GM12878 (cell line): Measurements from ENCODE around the gene RCOR1. TPM values are rescaled to one million over a fixed set of nuclear protein-coding genes. Genes with fewer than 3 reads are reported as not detected.

Experiments
- ASH2L ChIP-seq: fragments of 300-600, 200-600 bp; sonication (generic); IDR thresholded peaks from 2 replicates; pipeline ENCODE4 v1.6.1; 2017; ENCODE audit warnings: low read depth, mild to moderate bottlenecking, borderline replicate concordance
- BCL11A ChIP-seq: IDR thresholded peaks from 2 replicates; pipeline ENCODE4 v1.6.1; 2011; ENCODE audit warnings: low read depth, low read length
- CBX5 ChIP-seq: sonication (generic); IDR thresholded peaks from 2 replicates; pipeline ENCODE4 v1.6.1; 2016; ENCODE audit warnings: low read depth, moderate library complexity, mild to moderate bottlenecking, inconsistent platforms
- CREM ChIP-seq: IDR thresholded peaks from 2 replicates; pipeline ENCODE4 v1.6.1; 2014; ENCODE audit warnings: antibody characterized with exemption, low read depth
- GABPA ChIP-seq: IDR thresholded peaks from 2 replicates; pipeline ENCODE4 v1.6.1; 2014; ENCODE audit warnings: antibody characterized with exemption, low read depth, mild to moderate bottlenecking, inconsistent platforms
- JUNB ChIP-seq: IDR thresholded peaks from 2 replicates; pipeline ENCODE4 v1.6.1; 2016; ENCODE audit warnings: antibody characterized with exemption, mild to moderate bottlenecking
- LARP7 ChIP-seq: fragments of 450-650 bp; IDR thresholded peaks from 2 replicates; pipeline ENCODE4 v1.6.1; 2017; ENCODE audit warnings: mild to moderate bottlenecking
- NFIC ChIP-seq: IDR thresholded peaks from 2 replicates; pipeline ENCODE4 v1.6.1; 2012; ENCODE audit warnings: low read depth, mild to moderate bottlenecking, inconsistent platforms, low read length, moderate library complexity
- NRF1 ChIP-seq: conservative IDR thresholded peaks from 2 replicates; pipeline ENCODE4 v1.6.1; 2011; ENCODE audit warnings: mild to moderate bottlenecking, low read depth, low read length, improper control_type of control experiment
- RCOR1 ChIP-seq: conservative IDR thresholded peaks from 2 replicates; pipeline ENCODE4 v1.6.1; 2012; ENCODE audit warnings: low read depth, low read length, improper control_type of control experiment
- SRF ChIP-seq, 2 experiments: IDR thresholded peaks; 2 replicates each; pipeline ENCODE4 v1.6.1; 2011; ENCODE audit warnings: low read depth in 2 of 2, low read length in 2 of 2, mild to moderate bottlenecking in 1 of 2, moderate library complexity in 1 of 2
- TAF1 ChIP-seq: IDR thresholded peaks from 2 replicates; pipeline ENCODE4 v1.6.1; 2011; ENCODE audit warnings: mild to moderate bottlenecking, low read depth, low read length, borderline replicate concordance
- TCF12 ChIP-seq: IDR thresholded peaks from 2 replicates; pipeline ENCODE4 v1.6.1; 2011; ENCODE audit warnings: low read depth, mild to moderate bottlenecking, low read length
- polyA plus RNA-seq, 11 experiments: library from polyadenylated mRNA; depleted of rRNA in 4 of 11; unstranded in 6 of 11; stranded (reverse) in 5 of 11; fragments of >200 nt; fragmentation: Nextera tagmentation in 4 of 11; fragmentation: Illumina TruSeq in 1 of 11; extraction: Ambion mirVana in 4 of 11; extraction: Trizol in 1 of 11; gene quantifications; 1 replicate in 1 of 11; 2 replicates in 10 of 11; pipeline versions ENCODE4 v1.2.1 to v1.2.3, GENCODE V29; 2011 to 2016; ENCODE audit warnings: inconsistent platforms in 2 of 11, missing spikeins in 2 of 11, low read depth in 1 of 11
- total RNA-seq, 4 experiments: library from RNA; depleted of rRNA in 3 of 4; stranded (reverse); fragments of >200 nt in 3 of 4; fragmentation: Illumina TruSeq in 1 of 4; extraction: Trizol in 1 of 4; gene quantifications; 2 replicates each; pipeline versions ENCODE4 v1.2.1 to v1.2.3, GENCODE V29; 2013 to 2021
- TF ChIP-seq, protein P1 (sequence below): fragments of 450-650 bp; IDR thresholded peaks from 2 replicates; pipeline ENCODE4 v1.6.1; 2018; ENCODE audit warnings: mild to moderate bottlenecking, low read depth, moderate library complexity; ENCODE audit not compliant: partially characterized antibody
- TF ChIP-seq, protein P2 (sequence below): fragments of 450-650 bp; formaldehyde crosslinking; IDR thresholded peaks from 2 replicates; pipeline ENCODE4 v1.4.0; 2022; ENCODE audit warnings: mild to moderate bottlenecking, moderate library complexity
- TF ChIP-seq, protein P3 (sequence below): fragments of 450-650 bp; IDR thresholded peaks from 2 replicates; pipeline ENCODE4 v1.6.1; 2017; ENCODE audit warnings: mild to moderate bottlenecking, moderate library complexity

Gene RCOR1
- total and polyA plus RNA-seq, 10 of the 15 experiments (the other 5 are each of a cell fraction or from before 2014, with no cell fraction given): 1.6 to 12.2 (median 4.4) TPM

DNA sequence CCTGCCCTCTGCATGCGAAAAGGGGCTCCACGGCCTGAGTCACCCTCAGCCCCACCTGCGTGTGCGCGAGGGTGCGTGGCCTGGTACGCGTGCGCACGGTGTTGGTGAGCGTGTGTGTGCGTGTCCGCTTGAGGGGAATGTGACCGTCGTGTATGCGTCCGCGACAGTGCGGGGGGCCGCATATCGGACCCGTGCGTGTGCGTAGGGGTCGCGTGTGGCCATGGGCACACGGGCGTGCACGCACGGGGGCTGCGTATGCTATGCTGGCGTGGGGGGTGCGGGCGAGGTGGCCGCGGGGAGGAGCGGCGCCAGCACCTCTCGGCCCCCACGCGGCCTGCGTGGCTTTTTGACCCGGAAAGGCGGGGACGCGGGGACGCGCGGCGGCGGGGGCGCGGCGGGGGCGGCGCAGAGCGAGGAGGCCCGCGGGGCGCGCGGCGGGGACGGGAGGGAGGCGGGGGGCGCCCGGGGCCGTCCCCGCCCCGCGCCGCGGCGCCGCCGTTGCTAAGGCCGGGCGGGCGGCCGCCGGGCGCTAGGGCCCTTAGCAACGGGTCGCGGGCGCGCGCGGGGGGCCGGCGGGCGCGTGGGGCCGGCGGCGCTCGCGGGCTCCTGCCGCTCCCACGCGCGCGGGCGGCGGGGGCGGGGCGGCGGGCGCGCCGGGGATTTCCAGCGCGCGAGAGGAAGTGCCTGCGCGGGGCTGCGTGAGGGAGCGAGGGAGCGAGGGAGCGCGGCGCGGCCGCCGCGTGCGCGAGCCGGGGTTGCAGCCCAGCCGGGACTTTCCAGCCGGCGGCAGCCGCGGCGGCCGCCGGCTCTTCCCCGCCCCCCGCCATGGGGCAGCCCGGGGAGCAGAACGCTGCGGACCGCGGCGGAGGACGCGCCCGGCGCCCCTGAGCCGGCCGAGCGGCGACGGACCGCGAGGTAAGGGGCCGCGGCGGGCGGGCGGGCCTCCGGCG lies 184.6 kb downstream of the RCOR1 start, which contains the start of gene TRAF3 (continued):
- TF ChIP-seq, protein P1, sequence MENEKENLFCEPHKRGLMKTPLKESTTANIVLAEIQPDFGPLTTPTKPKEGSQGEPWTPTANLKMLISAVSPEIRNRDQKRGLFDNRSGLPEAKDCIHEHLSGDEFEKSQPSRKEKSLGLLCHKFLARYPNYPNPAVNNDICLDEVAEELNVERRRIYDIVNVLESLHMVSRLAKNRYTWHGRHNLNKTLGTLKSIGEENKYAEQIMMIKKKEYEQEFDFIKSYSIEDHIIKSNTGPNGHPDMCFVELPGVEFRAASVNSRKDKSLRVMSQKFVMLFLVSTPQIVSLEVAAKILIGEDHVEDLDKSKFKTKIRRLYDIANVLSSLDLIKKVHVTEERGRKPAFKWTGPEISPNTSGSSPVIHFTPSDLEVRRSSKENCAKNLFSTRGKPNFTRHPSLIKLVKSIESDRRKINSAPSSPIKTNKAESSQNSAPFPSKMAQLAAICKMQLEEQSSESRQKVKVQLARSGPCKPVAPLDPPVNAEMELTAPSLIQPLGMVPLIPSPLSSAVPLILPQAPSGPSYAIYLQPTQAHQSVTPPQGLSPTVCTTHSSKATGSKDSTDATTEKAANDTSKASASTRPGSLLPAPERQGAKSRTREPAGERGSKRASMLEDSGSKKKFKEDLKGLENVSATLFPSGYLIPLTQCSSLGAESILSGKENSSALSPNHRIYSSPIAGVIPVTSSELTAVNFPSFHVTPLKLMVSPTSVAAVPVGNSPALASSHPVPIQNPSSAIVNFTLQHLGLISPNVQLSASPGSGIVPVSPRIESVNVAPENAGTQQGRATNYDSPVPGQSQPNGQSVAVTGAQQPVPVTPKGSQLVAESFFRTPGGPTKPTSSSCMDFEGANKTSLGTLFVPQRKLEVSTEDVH: no peak
- TF ChIP-seq RCOR1: no peak
- no peak for TF ChIP-seq CREM
- TF ChIP-seq TAF1: peak; percentile 87
- no peak for TF ChIP-seq ASH2L
- TF ChIP-seq TCF12: peak; percentile 79
- no peak for TF ChIP-seq NRF1
- TF ChIP-seq SRF (IDR thresholded peaks at IDR 0.05; ENCODE audit: low read depth in 2 of 2, low read length in 2 of 2): no peak
- TF ChIP-seq NFIC: no peak
- no peak for TF ChIP-seq CBX5
- TF ChIP-seq BCL11A: 0 out of 2 replicates have a peak, but pooled peaks have one; percentile 47
- no peak for TF ChIP-seq JUNB
- TF ChIP-seq GABPA: no peak
- TF ChIP-seq, protein P2, sequence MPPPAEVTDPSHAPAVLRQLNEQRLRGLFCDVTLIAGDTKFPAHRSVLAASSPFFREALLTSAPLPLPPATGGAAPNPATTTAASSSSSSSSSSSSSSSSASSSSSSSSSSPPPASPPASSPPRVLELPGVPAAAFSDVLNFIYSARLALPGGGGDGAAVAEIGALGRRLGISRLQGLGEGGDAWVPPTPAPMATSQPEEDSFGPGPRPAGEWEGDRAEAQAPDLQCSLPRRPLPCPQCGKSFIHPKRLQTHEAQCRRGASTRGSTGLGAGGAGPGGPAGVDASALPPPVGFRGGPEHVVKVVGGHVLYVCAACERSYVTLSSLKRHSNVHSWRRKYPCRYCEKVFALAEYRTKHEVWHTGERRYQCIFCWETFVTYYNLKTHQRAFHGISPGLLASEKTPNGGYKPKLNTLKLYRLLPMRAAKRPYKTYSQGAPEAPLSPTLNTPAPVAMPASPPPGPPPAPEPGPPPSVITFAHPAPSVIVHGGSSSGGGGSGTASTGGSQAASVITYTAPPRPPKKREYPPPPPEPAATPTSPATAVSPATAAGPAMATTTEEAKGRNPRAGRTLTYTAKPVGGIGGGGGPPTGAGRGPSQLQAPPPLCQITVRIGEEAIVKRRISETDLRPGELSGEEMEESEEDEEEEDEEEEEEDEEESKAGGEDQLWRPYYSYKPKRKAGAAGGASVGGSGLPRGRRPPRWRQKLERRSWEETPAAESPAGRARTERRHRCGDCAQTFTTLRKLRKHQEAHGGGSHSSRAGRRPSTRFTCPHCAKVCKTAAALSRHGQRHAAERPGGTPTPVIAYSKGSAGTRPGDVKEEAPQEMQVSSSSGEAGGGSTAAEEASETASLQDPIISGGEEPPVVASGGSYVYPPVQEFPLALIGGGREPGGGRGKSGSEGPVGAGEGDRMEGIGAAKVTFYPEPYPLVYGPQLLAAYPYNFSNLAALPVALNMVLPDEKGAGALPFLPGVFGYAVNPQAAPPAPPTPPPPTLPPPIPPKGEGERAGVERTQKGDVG (CRISPR knock-in tag): no peak
- TF ChIP-seq LARP7: peak; percentile 69; the same call in 1 of the 2 replicates
- TF ChIP-seq, protein P3, sequence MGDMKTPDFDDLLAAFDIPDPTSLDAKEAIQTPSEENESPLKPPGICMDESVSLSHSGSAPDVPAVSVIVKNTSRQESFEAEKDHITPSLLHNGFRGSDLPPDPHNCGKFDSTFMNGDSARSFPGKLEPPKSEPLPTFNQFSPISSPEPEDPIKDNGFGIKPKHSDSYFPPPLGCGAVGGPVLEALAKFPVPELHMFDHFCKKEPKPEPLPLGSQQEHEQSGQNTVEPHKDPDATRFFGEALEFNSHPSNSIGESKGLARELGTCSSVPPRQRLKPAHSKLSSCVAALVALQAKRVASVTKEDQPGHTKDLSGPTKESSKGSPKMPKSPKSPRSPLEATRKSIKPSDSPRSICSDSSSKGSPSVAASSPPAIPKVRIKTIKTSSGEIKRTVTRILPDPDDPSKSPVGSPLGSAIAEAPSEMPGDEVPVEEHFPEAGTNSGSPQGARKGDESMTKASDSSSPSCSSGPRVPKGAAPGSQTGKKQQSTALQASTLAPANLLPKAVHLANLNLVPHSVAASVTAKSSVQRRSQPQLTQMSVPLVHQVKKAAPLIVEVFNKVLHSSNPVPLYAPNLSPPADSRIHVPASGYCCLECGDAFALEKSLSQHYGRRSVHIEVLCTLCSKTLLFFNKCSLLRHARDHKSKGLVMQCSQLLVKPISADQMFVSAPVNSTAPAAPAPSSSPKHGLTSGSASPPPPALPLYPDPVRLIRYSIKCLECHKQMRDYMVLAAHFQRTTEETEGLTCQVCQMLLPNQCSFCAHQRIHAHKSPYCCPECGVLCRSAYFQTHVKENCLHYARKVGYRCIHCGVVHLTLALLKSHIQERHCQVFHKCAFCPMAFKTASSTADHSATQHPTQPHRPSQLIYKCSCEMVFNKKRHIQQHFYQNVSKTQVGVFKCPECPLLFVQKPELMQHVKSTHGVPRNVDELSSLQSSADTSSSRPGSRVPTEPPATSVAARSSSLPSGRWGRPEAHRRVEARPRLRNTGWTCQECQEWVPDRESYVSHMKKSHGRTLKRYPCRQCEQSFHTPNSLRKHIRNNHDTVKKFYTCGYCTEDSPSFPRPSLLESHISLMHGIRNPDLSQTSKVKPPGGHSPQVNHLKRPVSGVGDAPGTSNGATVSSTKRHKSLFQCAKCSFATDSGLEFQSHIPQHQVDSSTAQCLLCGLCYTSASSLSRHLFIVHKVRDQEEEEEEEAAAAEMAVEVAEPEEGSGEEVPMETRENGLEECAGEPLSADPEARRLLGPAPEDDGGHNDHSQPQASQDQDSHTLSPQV: no peak
